SIG-M5 treated with dmso at 0.1 percent for 504 hours (cell line): Measurements from ENCODE around the gene ANGPTL3.

Experiments used
- DNase-seq: peaks from one replicate; lab custom pipeline; 2025; ENCODE audit not compliant: unreplicated experiment; lab: John Stamatoyannopoulos, UW

Gene ANGPTL3

DNA sequence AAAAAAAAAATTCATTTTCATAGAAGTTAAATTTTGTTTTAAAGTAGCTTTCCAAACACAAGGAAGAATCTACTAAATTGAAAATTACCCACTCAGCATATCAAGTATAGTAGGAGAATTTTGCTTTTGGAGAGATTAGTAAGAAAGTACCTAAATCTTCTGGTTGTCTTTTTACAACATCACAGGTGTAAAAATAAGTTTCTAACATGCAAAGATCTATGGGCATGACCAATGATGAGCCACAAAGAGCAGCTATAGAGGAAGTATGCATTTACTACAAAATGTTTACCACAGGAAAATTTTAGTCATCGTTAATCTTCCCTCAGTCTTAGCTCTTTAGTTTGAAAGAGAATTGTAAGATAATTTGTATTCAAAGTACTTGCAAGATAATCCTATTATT lies 28.1 kb downstream of the ANGPTL3 start:
- peak; percentile 5 for DNase-seq

DNA sequence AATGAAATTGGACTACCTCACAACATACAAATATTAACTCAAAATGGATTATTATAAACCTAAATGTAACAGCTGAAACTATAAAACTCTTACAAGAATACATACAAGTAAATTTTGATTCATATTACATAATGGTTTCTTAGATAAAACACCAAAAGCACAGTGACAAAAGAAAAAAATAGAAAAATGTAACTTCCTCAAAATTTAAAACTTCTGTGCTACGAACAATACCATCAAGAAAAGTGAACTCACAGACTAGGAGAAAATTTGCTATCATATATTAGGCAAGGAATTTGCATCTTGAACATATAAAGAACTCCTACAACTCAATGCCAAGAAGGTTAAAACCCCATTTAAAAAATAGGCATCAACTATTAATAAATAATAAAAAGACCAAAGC lies 31.2 kb downstream of the ANGPTL3 start:
- DNase-seq = no peak

DNA sequence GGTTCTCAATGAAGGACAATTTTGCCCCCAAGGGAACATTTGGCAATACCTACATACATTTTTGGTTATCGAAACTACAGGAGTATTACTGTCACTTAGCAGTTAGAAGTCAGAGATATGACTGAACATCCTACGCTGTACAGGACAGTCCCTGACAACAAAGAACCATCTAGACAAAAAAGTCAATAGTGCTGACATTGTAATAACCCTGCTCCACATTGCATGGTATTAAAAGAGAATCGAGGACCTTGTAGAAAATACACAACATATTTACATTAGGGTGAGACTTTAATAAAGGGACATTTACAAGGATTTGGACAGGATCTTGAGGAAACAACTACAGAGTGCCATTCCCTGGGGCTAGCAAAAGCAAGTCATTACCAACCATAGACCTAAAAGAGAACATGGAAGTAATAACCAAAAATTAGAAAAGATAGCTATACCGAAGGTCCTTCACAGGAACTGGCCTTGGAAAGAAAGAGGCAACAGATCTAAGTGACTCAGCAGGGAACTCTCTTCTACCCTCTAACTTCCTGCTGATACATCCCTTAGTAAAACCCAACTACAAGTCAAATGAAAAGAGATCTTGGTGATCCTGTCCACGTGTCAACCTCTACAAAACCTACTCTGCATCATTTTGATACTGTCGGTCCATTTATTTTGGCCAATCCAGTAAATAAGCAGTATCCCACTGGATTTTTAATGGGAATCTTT lies 40.2 kb downstream of the ANGPTL3 start:
- DNase-seq = no peak

DNA sequence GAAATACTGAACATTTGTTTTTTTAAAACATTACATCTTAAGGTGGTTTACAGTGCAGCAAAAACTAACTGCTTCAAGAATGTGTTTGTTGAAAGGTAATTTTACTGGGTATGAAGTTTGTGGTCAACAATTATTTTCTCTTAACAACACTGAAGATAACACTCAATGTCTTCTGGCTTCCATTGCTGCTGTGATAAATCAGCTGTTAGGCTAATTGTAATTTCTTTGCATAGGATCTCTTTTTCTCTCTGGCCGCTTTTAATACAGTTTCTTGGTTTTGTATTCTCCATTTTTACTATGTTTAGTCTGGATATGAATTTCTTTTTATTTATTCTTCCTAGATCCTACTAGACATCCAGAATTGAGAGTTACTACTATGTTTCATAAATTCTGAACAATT lies 46.0 kb downstream of the ANGPTL3 start:
- DNase-seq = no peak

DNA sequence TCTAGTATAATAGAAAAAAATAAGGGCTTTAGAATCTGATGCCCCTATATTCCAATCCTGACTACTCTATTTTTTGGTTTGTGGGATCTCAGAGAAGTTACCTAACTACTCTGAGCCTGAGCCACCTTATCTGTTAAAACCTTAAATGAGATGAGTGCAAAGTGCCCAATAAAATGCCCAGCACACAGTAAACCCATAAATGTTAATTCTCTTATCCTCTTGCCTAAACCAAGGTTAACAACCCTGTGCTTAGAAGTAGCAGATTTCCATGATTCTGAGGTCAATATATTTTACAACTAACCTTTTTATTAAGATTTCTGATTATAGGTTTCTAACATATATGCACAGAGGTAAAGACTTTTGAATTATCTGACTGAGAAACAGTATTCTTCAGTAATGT lies 55.1 kb downstream of the ANGPTL3 start:
- DNase-seq = no peak

DNA sequence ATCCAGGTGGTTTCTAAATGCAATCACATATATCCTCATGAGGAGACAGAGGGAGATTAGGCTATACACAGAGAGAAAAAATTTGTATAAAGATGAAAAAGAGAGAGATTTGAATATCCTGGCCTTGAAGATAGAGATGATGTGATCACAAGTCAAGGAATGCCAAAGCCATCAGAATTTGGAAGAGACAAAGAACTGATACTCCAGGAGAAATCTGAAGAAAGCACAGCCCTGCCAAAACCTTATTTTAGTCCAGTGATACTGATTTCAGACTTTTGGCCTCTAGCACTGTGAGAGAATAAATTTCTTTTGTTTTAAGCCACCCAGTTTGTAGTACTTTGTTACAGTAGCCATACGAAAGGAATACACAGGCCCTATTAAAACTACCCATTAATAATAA lies 57.4 kb downstream of the ANGPTL3 start:
- DNase-seq = no peak
